Uterus (tissue), 2 donors: ENCODE measurements around the gene NUP50.

ENCODE experiments used
- CTCF ChIP-seq, 4 experiments: fragments of 200-600 bp in 2 of 4; fragments of 450-650 bp in 2 of 4; sonication (generic) in 2 of 4; IDR thresholded peaks; one replicate each; pipeline ENCODE4 v1.5.1; 2016 to 2019; ENCODE audit warnings: antibody characterized with exemption in 4 of 4, mild to moderate bottlenecking in 2 of 4, moderate library complexity in 1 of 4
- POLR2A ChIP-seq, 2 donors: fragments of 450-650 bp; IDR thresholded peaks; one replicate each; pipeline ENCODE4 v1.6.1; 2016; ENCODE audit warnings: antibody characterized with exemption in 2 of 2, mild to moderate bottlenecking in 1 of 2, moderate library complexity in 1 of 2

GRCh38 chr22:45134313-45134712 lies 29.4 kb upstream of the NUP50 start:
- TF ChIP-seq POLR2A (IDR thresholded peaks at IDR 0.05) = no peak
- no peak for TF ChIP-seq CTCF (IDR thresholded peaks at IDR 0.05)
